GM18505 (cell line): ENCODE data around the gene CXCR6.

Source experiments
- ATAC-seq: cut with Tn5 transposase; IDR thresholded peaks from one replicate; pipeline ENCODE4 v1.9.1; 2021; ENCODE audit not compliant: unreplicated experiment
- POLR2A ChIP-seq: IDR thresholded peaks from 4 replicates; pipeline ENCODE4 v1.6.1; 2011; ENCODE audit warnings: borderline replicate concordance; ENCODE audit not compliant: insufficient read depth, insufficient read length; ENCODE audit errors: extremely low read depth

The CXCR6 gene

DNA sequence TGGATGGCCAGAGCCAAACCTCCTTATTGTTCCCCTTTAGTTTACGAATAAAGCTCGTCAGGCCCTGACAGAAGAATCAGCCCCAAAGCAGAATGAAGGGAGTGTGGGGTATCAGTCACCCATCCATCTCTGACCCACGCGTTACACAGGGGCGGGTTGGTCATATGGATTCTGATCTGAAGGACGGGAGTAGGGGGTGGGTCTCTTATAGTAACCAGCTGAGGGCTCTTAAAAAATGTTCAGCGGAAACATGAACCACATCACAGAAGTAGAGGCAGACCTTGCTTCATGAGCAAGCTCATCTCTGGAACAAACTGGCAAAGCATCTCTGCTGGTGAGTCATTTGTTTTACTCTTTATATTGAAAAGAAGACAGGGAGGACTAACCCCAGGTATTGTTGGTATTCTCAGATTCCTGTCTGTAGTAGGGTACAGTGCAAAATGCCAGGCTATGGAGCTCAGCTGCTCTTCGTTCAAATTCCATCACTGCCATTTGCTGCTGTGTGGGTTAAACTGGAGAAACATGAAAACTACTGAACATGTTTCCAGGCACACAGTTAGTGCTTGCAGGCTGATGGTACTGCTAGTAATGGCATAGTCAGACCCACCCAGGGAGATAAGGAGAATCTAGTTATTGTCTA is at the start of gene CXCR6:
TSS of gene CXCR6 (plus strand) at position 258 of the 640 bp plus-strand sequence. CDS start 3,018 bp downstream, outside the sequence.
- ATAC-seq = no peak
- no peak for TF ChIP-seq POLR2A

DNA sequence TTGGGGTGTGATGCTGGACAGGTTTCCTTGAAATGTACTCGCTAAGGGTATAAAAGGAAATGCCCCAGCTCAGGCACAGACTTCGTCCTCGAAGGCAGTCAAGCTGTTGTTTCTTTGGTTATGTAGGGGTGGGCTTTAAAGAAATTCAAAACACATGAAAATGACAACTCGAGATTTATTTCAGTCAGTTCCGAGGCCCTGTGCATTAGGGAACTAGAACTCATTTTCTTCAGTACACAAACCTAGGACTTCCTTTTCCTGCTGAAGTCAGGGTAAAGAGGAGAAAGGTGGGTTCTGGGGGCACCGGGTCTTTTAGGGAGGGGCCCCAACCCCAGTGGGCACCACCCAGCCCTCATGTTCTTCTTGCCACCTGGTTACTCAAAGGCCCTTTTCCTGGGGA is 49.2 kb upstream of the CXCR6 start:
- no peak for TF ChIP-seq POLR2A
- ATAC-seq = no peak

DNA sequence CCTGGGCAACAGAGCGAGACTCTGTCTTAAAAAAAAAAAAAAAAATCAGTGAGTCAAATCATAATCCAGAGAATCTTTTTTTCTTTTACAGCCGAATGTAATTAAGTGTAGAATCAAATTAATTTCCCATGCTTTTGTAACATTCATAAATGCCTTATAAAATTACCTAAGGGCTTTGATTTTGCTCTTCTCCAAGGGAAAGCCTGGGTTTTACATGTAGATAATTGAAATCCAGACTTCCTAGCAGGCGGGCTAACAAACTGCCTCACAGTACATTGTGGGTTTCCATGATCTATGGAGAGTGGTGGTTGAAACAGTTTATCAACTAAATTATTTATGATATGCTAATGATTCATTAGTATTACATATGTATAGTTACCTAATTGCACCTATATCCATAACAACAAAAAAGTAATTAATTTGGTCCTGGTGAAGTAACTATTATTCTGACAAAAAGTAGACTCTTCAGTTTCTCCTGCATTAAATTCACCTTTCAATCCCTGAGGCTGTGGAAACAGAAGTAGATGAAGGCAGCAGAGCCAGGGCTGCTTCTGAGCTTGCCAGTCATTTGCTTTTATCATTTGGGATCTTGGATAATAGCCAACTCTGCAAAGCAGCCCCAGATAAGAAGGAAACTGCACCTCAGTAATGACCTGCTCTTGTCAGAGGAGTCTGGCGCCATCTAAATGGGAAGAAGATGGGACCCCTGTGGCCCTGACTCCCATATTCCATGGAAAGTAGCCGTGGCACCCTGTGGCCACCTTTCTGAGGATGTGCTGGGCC is 47.4 kb upstream of the CXCR6 start:
- ATAC-seq = no peak
- TF ChIP-seq POLR2A = no peak

DNA sequence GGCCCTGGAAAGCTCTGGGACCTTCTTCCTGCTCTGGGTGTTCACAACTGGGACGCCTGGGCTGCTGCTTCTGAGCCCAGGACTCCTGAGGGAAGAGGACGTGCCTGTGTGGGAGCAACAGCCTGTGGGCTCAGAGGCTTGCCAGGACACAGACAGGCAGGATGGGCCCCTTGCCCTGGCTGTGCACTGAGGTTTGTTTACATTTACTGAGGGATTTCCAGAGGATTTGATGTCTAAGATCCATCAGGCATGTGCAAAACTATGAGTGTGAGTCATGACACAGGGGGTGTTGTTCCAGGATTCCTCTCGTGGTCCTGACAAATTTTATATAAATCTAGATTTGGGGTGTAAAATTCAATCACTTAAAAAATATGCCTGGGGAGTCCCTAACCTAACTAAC is 46.3 kb upstream of the CXCR6 start:
- ATAC-seq = no peak
- no peak for TF ChIP-seq POLR2A

DNA sequence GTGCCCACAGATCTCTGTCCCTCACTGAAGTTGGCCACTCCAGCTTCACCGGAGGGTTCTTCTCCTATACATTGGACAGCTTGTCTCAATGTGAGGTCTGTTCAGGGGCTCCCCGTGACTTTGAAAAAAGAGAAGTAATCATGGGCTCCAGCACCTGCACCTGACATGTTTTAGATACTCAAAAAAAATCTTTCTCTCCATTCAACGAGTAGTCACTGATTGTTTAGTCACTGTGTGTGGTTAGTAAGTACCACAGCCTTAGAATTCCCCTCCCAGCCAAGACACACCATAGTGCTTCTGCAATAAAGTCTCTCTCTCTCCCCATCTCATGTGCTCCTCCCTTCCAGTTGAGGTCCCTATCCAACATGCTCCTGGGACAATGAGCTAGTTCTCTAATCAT is 38.3 kb upstream of the CXCR6 start:
- TF ChIP-seq POLR2A = no peak
- ATAC-seq = no peak

DNA sequence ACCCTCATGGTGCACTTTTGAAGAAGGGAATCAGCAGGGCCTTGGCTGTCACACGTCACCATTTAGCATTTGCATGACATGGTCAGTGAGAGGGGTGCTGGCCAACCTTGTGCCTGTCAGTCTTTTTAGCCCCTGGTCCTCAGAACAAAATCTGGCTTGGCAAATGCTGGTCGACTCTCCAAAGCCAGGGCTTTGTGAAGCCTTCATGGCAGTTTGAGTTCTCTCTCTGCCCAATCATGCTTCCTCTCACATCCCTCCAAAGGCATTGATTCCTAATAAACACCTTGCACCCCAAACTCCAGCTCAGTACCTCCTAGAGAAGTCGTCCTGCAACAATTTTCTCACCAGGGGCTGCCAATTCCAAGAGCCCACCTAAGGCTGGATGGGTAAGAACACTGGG is 37.5 kb upstream of the CXCR6 start:
- no peak for ATAC-seq
- no peak for TF ChIP-seq POLR2A

DNA sequence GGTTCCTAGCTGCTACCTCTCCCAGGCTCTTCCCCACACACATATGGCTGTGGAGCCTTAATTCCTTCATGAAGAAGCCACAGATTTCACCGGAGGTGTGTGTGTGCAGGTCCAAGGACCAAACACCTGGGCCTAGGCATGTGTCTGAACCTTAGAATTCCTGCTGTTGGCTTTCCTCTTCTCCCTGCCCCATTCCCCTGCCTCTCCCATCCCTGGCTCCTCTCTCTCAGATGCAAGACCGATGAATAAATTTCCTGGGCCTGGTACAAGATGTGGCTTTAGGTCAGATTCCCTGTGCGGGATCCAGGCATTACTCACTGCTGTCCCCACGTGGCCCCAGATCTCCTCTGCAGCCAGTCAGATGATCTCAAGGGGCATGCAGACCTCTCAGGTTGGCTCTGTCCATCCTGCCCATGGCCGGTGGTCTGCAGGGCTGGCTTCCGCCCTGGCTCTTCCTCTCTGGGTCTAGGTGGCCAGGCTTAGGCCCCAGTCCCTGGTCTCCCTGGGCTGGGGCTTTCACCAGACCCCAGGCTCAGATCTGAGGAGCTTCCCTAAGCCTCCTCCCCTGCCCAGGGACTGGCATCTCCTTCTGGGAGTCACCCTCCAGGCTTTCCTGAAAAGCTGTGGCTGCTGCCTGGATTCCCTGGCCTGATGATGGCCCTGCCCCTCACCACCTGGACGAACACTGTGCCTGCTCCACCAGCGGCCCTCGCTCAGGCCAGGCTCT is 36.4 kb upstream of the CXCR6 start:
- no peak for ATAC-seq
- TF ChIP-seq POLR2A = no peak

DNA sequence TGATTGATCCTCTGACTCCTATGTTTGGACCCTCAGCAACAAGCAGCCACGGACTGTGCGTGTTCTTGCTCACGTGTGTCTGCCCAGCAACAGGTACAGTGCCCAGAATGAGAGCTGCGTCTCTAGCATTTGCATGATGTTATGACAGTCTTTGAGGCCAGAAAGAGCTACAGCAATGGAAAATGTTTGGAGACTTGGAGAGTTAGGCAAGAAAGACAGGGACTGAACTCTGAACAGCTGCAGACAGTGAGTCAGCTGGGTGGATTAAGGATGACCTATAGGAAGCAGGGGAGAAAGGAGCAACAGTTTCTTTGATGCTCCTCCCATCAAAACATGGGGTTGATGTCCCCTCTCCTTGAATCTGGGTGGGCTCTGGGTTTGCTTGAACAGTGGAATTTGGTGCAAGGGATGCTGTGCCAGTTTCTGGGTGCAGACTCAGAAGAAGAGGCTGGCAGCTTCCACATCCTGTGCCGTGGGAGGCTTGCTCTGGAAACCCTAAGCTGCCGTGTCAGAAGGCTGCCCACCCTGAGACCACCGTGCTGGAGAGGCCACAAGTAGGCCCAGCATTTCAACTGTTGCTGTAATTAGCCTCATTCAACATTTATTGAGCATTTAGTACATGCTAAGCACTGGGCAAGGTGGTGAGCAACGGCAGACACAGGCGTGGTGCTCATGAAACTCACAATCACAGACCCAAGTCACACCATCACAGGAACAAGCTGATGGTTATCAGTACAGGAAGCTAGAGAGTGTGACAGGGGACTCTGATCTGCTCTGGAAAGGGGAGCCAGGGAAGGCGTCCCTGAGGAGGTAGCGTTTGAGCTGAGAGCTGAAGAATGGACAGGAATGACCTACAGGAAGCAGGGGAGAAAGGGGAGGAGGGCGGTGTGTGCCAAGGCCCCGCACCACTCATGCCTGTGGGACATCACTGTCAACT is 35.2 kb upstream of the CXCR6 start:
- ATAC-seq = no peak
- no peak for TF ChIP-seq POLR2A

DNA sequence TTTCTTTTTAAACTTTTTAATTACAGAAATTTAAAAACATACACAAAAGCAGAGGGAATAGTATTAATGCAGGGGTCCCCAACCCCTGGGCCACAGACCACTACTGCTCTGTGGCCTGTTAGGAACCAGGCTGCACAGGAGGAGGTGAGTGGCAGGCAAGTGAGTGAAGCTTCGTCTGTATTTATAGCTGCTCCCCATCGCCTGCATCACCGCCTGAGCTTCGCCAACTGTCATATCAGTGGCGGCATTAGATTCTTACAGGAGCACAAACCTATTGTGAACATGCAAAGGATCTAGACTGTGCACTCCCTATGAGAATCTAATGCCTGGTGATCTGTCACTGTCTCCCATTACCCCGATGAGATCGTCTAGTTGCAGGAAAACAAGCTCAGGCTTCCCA is 34.5 kb upstream of the CXCR6 start:
- no peak for TF ChIP-seq POLR2A
- ATAC-seq = no peak

DNA sequence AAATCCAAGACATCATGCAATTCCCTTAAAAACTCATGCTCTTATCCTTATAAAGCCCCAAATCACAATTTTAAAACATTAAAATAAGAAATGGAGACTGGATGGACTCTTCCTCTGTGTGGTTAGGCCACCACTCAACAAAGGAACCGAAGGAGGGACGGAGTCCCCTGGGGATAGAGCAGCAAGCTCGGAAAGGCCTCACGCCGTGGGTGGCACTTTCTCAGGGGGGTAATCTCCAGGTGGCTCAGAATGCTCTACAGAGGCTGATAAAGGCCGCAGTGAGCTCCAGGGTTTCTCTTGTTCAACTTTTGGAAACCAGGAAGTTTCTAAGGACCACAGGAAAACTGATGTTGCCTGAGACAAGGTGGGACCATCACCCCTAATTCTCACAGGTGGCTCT is 33.7 kb upstream of the CXCR6 start:
- ATAC-seq = no peak
- TF ChIP-seq POLR2A = no peak

DNA sequence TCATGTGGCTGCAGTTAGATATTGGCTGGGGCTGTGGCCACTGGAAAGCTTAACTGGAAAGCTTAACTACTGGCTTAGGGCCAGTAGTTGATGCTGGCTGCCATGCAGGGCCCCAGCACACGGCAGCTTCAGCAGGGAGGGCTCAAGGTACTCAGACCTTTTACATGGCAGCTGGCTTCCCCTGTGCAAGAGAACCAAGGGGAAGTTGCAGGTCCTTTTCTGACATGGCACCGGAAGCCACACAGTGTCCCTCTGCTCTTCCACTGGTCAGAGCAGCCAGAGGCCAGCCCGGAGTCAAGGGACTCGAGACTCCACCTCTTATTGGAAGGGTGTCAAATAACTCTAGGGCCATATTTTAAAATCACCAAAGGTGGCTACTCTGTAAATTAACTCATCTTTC is 32.4 kb upstream of the CXCR6 start:
- no peak for ATAC-seq
- TF ChIP-seq POLR2A = no peak

DNA sequence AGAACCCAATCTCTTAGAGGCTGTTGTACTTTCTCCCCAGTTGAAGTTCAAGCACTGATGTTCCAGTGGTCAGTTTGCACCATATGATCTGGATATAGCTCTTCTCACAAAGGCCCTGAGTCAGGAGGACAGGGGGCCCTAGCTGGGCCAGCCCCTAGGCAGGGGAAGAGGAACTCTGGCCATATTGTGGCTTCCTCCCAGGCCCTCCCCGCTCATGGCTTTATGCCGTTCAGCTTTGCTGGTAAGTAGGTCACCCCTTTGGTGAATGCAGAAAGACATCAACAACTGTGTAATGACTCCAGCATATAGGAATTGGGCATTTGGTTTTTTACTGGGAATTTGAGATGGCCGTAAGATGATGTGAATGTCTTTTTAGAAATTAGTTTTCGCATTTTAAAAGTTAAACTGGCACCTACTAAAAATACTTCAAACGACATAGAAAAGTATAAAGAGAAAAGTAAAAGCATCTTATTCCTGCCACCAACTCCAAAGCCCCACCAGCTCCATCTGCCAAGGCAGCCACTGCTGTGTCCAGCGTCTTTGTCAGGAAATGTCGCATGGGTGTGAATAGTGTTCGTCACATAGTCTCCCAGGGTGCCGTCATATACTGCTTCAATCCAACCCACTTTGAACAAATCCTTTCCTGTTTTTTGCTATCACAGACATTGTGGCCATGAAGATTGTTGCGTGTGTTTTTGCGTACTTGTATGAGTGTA is 31.6 kb upstream of the CXCR6 start:
- no peak for TF ChIP-seq POLR2A
- ATAC-seq = no peak

DNA sequence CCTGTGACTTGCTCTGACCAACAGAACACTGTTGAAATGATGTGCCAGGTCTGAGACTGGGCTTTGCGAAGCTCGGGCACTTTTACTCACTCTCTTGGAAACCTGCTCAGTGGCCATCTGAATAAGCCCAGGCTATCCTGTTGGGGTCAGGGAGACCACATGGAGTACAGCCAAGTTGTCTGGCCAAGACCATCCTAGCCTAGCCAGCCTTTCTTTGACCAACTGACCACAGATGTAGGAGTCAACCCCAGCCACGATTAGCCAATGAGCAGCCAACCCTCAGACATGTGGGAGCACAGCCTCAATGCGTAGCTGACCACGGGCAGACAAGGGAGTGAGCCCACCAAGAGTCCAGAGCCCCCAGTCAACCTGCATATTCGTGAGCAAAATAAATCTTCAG is 30.8 kb upstream of the CXCR6 start:
- ATAC-seq = no peak
- no peak for TF ChIP-seq POLR2A
